SHP77 (cell line): ENCODE measurements around the gene MAPT.
A peak's percentile ranks its signal among the peaks of the same experiment; 100 is the strongest.
"Not testable (repeated sequence)": the region's sequence is repeated elsewhere in the genome, so short reads cannot be mapped to it uniquely, and the experiment has no call there.

Experiments used
- DNase-seq, 2 experiments: peaks; one replicate each; lab custom pipeline; 2025; lab: John Stamatoyannopoulos, UW

The MAPT gene

DNA sequence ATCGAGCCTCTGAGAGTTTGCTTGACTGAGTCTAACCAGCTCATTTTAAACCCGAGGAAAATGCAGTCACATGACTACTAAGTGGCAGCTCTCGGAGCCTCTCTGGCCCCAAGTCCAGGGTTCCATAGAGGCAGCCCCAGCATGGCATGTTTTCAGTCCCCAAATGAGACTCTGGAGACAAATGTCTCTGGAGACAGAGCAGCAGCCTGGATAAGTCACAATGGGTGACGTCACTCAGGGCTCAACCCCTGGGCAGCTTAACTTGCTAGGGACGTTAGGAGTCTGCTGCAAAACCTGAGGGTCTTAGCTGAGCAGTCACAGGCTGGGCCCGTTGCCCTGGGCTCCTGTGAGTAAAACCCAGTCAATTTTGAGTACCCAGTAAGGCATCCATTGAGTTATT lies 97.8 kb downstream of the MAPT start:
- DNase-seq = no peak

DNA sequence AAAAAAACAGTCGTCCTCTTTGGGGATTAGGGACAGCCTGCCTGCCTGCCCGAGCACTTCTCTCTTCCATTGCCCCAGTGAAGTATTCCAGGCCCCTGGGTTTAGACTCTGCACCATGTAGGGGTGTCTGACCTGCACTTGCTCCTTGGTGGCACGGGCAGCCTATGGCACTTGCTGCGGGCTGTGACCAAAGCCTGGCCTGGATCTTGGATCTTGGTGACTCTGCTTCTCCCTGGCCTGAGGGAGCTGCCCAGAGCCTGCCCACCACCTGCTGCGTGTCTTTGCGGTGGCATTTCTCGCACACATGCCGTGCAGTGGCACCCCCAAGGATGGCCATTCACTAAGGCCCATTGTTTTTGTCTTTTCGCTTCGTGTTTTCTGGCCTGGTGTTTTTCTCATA lies 98.5 kb downstream of the MAPT start:
- DNase-seq = no peak

DNA sequence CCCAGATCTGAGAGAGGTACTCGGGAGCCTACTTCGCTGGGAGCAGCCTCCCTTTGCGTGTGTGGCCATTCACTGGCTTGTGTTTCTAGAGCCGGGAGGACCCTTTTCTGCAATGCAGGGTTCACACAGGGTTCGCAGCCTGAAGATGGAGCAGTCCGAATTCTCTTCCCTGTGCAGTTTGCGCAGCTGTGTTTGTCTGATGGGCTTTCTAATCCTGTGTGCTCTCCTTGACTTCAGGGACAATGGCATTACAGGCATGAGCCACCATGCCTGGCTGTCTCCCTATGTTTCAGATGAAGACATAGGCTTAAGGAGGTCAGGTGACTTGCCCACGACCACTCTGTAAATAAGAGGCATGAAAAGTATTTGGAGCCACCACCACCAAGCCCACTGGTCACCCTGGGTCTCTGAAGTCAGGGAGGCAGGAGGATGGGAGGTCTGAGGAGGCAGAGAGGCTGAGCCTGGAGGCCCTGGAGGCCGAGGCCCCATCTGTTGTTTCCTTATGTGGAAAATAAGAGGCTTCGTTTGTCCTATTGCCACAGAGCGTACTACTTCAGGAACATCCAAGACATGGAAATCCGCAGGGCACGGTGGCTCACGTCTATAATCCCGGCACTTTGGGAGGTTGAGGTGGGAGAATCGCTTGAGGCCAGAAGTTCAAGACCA lies 99.7 kb downstream of the MAPT start:
- DNase-seq = peak in 1 of 2 experiments; percentile 35

DNA sequence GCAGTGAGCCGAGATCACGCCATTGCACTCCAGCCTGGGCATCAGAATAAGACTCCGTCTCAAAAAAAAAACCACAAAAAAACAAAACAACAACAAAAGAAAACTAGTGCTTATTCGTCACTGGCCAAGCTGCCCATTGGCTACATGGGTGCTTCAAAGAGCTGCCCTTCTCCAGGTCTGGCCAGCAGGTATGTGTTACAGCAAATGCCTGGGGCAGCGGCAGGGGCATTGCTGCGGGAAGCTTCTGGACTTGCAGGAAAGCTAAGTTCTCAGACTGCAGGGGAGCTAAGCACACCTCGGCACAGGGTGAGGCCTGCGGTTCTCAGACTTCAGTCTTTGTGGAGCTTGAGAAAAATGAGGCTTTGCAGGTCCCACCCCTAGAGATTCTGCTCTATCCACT lies 100.6 kb downstream of the MAPT start:
- DNase-seq = no peak

DNA sequence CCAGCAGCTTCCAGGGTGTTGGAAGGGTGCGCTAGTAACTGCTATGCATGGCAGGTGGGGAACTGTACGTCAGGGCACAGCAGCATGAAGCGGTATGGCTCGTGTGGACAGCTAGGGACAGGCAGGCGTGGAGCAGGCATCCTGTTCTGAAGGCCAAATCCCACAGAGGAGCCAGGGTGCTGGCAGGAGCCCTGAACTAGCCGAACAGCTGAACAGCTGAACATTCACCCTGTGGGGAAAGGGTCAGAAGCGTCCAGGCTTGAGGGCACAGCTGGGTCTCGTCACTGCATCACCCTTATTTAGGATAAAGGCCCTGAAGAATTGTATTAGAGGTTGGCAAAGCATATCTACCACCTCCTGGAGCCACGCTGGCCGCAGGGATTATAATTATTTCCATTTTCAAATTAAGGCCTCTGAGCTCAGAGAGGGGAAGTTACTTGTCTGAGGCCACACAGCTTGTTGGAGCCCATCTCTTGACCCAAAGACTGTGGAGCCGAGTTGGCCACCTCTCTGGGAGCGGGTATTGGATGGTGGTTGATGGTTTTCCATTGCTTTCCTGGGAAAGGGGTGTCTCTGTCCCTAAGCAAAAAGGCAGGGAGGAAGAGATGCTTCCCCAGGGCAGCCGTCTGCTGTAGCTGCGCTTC lies 101.4 kb downstream of the MAPT start:
- no peak for DNase-seq

DNA sequence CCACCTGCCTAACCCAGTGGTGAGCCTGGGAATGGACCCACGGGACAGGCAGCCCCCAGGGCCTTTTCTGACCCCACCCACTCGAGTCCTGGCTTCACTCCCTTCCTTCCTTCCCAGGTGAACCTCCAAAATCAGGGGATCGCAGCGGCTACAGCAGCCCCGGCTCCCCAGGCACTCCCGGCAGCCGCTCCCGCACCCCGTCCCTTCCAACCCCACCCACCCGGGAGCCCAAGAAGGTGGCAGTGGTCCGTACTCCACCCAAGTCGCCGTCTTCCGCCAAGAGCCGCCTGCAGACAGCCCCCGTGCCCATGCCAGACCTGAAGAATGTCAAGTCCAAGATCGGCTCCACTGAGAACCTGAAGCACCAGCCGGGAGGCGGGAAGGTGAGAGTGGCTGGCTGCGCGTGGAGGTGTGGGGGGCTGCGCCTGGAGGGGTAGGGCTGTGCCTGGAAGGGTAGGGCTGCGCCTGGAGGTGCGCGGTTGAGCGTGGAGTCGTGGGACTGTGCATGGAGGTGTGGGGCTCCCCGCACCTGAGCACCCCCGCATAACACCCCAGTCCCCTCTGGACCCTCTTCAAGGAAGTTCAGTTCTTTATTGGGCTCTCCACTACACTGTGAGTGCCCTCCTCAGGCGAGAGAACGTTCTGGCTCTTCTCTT lies 102.1 kb downstream of the MAPT start:
- no peak for DNase-seq

DNA sequence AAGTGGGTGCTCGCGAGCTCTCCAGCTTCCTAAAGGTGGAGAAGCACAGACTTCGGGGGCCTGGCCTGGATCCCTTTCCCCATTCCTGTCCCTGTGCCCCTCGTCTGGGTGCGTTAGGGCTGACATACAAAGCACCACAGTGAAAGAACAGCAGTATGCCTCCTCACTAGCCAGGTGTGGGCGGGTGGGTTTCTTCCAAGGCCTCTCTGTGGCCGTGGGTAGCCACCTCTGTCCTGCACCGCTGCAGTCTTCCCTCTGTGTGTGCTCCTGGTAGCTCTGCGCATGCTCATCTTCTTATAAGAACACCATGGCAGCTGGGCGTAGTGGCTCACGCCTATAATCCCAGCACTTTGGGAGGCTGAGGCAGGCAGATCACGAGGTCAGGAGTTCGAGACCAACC lies 102.8 kb downstream of the MAPT start:
- no peak for DNase-seq

DNA sequence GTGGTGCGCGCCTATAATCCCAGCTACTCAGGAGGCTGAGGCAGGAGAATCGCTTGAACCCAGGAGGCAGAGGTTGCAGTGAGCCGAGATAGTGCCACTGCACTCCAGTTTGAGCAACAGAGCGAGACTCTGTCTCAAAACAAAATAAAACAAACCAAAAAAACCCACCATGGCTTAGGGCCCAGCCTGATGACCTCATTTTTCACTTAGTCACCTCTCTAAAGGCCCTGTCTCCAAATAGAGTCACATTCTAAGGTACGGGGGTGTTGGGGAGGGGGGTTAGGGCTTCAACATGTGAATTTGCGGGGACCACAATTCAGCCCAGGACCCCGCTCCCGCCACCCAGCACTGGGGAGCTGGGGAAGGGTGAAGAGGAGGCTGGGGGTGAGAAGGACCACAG lies 103.3 kb downstream of the MAPT start:
- no peak for DNase-seq

DNA sequence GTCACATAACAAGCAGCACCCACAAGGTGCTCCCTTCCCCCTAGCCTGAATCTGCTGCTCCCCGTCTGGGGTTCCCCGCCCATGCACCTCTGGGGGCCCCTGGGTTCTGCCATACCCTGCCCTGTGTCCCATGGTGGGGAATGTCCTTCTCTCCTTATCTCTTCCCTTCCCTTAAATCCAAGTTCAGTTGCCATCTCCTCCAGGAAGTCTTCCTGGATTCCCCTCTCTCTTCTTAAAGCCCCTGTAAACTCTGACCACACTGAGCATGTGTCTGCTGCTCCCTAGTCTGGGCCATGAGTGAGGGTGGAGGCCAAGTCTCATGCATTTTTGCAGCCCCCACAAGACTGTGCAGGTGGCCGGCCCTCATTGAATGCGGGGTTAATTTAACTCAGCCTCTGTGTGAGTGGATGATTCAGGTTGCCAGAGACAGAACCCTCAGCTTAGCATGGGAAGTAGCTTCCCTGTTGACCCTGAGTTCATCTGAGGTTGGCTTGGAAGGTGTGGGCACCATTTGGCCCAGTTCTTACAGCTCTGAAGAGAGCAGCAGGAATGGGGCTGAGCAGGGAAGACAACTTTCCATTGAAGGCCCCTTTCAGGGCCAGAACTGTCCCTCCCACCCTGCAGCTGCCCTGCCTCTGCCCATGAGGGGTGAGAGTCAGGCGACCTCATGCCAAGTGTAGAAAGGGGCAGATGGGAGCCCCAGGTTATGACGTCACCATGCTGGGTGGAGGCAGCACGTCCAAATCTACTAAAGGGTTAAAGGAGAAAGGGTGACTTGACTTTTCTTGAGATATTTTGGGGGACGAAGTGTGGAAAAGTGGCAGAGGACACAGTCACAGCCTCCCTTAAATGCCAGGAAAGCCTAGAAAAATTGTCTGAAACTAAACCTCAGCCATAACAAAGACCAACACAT lies 104.9 kb downstream of the MAPT start, which contains the start of gene STH:
Gene STH (plus strand): TSS at position 264 of the 913 bp plus-strand sequence. CDS start 30 bp downstream, at position 294.
- no peak for DNase-seq

DNA sequence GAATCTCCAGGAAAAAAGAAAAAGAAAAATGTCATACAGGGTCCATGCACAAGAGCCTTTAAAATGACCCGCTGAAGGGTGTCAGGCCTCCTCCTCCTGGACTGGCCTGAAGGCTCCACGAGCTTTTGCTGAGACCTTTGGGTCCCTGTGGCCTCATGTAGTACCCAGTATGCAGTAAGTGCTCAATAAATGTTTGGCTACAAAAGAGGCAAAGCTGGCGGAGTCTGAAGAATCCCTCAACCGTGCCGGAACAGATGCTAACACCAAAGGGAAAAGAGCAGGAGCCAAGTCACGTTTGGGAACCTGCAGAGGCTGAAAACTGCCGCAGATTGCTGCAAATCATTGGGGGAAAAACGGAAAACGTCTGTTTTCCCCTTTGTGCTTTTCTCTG lies 105.5 kb downstream of the MAPT start:
- no peak for DNase-seq

DNA sequence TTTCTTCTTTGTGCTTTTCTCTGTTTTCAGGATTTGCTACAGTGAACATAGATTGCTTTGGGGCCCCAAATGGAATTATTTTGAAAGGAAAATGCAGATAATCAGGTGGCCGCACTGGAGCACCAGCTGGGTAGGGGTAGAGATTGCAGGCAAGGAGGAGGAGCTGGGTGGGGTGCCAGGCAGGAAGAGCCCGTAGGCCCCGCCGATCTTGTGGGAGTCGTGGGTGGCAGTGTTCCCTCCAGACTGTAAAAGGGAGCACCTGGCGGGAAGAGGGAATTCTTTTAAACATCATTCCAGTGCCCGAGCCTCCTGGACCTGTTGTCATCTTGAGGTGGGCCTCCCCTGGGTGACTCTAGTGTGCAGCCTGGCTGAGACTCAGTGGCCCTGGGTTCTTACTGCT lies 105.9 kb downstream of the MAPT start:
- DNase-seq = no peak

DNA sequence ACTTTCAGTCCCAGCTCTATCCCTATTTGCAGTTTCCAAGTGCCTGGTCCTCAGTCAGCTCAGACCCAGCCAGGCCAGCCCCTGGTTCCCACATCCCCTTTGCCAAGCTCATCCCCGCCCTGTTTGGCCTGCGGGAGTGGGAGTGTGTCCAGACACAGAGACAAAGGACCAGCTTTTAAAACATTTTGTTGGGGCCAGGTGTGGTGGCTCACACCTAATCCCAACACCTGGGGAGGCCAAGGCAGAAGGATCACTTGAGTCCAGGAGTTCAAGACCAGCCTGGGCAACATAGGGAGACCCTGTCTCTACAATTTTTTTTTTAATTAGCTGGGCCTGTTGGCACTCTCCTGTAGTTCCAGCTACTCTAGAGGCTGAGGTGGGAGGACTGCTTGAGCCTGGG lies 106.4 kb downstream of the MAPT start:
- DNase-seq = no peak

DNA sequence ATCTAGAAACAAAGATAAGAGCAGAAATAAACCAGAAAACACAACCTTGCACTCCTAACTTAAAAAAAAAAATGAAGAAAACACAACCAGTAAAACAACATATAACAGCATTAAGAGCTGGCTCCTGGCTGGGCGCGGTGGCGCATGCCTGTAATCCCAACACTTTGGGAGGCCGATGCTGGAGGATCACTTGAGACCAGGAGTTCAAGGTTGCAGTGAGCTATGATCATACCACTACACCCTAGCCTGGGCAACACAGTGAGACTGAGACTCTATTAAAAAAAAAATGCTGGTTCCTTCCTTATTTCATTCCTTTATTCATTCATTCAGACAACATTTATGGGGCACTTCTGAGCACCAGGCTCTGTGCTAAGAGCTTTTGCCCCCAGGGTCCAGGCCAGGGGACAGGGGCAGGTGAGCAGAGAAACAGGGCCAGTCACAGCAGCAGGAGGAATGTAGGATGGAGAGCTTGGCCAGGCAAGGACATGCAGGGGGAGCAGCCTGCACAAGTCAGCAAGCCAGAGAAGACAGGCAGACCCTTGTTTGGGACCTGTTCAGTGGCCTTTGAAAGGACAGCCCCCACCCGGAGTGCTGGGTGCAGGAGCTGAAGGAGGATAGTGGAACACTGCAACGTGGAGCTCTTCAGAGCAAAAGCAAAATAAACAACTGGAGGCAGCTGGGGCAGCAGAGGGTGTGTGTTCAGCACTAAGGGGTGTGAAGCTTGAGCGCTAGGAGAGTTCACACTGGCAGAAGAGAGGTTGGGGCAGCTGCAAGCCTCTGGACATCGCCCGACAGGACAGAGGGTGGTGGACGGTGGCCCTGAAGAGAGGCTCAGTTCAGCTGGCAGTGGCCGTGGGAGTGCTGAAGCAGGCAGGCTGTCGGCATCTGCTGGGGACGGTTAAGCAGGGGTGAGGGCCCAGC lies 107.3 kb downstream of the MAPT start:
- peak; percentile 51 to 66 for DNase-seq

DNA sequence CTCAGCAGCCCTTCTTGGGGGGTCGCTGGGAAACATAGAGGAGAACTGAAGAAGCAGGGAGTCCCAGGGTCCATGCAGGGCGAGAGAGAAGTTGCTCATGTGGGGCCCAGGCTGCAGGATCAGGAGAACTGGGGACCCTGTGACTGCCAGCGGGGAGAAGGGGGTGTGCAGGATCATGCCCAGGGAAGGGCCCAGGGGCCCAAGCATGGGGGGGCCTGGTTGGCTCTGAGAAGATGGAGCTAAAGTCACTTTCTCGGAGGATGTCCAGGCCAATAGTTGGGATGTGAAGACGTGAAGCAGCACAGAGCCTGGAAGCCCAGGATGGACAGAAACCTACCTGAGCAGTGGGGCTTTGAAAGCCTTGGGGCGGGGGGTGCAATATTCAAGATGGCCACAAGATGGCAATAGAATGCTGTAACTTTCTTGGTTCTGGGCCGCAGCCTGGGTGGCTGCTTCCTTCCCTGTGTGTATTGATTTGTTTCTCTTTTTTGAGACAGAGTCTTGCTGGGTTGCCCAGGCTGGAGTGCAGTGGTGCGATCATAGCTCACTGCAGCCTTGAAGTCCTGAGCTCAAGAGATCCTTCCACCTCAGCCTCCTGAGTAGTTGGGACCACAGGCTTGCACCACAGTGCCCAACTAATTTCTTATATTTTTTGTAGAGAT lies 108.1 kb downstream of the MAPT start:
- peak; percentile 63 to 73 for DNase-seq

DNA sequence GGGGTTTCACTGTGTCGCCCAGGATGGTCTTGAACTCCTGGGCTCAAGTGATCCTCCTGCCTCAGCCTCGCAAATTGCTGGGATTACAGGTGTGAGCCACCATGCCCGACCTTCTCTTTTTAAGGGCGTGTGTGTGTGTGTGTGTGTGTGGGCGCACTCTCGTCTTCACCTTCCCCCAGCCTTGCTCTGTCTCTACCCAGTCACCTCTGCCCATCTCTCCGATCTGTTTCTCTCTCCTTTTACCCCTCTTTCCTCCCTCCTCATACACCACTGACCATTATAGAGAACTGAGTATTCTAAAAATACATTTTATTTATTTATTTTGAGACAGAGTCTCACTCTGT lies 108.6 kb downstream of the MAPT start:
- no peak for DNase-seq

DNA sequence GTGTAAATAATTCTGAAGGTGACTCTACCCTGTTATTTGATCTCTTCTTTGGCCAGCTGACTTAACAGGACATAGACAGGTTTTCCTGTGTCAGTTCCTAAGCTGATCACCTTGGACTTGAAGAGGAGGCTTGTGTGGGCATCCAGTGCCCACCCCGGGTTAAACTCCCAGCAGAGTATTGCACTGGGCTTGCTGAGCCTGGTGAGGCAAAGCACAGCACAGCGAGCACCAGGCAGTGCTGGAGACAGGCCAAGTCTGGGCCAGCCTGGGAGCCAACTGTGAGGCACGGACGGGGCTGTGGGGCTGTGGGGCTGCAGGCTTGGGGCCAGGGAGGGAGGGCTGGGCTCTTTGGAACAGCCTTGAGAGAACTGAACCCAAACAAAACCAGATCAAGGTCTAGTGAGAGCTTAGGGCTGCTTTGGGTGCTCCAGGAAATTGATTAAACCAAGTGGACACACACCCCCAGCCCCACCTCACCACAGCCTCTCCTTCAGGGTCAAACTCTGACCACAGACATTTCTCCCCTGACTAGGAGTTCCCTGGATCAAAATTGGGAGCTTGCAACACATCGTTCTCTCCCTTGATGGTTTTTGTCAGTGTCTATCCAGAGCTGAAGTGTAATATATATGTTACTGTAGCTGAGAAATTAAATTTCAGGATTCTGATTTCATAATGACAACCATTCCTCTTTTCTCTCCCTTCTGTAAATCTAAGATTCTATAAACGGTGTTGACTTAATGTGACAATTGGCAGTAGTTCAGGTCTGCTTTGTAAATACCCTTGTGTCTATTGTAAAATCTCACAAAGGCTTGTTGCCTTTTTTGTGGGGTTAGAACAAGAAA lies 109.8 kb downstream of the MAPT start:
- DNase-seq = peak in 1 of 2 experiments; percentile 36

DNA sequence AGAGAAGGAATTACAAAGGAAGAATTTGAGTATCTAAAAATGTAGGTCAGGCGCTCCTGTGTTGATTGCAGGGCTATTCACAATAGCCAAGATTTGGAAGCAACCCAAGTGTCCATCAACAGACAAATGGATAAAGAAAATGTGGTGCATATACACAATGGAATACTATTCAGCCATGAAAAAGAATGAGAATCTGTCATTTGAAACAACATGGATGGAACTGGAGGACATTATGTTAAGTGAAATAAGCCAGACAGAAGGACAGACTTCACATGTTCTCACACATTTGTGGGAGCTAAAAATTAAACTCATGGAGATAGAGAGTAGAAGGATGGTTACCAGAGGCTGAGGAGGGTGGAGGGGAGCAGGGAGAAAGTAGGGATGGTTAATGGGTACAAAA lies 111.7 kb downstream of the MAPT start:
- DNase-seq = not testable (repeated sequence)

DNA sequence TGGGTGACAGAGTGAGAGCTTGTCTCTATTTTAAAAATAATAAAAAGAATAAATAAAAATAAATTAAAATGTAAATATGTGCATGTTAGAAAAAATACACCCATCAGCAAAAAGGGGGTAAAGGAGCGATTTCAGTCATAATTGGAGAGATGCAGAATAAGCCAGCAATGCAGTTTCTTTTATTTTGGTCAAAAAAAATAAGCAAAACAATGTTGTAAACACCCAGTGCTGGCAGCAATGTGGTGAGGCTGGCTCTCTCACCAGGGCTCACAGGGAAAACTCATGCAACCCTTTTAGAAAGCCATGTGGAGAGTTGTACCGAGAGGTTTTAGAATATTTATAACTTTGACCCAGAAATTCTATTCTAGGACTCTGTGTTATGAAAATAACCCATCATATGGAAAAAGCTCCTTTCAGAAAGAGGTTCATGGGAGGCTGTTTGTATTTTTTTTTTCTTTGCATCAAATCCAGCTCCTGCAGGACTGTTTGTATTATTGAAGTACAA lies 113.2 kb downstream of the MAPT start:
- no peak for DNase-seq

DNA sequence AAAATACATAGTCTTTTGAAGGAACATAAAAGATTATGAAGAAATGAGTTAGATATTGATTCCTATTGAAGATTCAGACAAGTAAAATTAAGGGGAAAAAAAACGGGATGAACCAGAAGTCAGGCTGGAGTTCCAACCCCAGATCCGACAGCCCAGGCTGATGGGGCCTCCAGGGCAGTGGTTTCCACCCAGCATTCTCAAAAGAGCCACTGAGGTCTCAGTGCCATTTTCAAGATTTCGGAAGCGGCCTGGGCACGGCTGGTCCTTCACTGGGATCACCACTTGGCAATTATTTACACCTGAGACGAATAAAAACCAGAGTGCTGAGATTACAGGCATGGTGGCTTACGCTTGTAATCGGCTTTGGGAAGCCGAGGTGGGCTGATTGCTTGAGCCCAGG lies 114.2 kb downstream of the MAPT start:
- no peak for DNase-seq
